Esophagus muscularis mucosa (tissue), 3 donors: ENCODE results near the gene TTC39B.

ENCODE experiments used
- POLR2AphosphoS5 ChIP-seq, 2 donors: sonication (generic); formaldehyde crosslinking; IDR thresholded peaks; one replicate each; pipeline ENCODE4 v1.6.1; 2017; ENCODE audit warnings: antibody characterized with exemption in 2 of 2
- TF ChIP-seq, protein P1 (sequence below), 3 experiments: fragments of 200-600 bp in 2 of 3; fragments of 450-650 bp in 1 of 3; sonication (generic) in 2 of 3; IDR thresholded peaks; one replicate each; pipeline ENCODE4 v1.5.1; 2017 to 2019; ENCODE audit warnings: antibody characterized with exemption in 3 of 3, mild to moderate bottlenecking in 2 of 3, moderate library complexity in 1 of 3

GRCh38 chr9:15249981-15250380 is 57.0 kb downstream of the TTC39B start:
- TF ChIP-seq POLR2AphosphoS5 (IDR thresholded peaks at IDR 0.05), result no peak
- TF ChIP-seq, protein P1, sequence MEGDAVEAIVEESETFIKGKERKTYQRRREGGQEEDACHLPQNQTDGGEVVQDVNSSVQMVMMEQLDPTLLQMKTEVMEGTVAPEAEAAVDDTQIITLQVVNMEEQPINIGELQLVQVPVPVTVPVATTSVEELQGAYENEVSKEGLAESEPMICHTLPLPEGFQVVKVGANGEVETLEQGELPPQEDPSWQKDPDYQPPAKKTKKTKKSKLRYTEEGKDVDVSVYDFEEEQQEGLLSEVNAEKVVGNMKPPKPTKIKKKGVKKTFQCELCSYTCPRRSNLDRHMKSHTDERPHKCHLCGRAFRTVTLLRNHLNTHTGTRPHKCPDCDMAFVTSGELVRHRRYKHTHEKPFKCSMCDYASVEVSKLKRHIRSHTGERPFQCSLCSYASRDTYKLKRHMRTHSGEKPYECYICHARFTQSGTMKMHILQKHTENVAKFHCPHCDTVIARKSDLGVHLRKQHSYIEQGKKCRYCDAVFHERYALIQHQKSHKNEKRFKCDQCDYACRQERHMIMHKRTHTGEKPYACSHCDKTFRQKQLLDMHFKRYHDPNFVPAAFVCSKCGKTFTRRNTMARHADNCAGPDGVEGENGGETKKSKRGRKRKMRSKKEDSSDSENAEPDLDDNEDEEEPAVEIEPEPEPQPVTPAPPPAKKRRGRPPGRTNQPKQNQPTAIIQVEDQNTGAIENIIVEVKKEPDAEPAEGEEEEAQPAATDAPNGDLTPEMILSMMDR (IDR thresholded peaks at IDR 0.05), result no peak
